NCI-H2107 treated with DMSO at 0.1 percent for 48 hours (cell line): ENCODE results near the gene VPS13D.
A peak's percentile ranks its signal among the peaks of the same experiment; 100 is the strongest.

Source experiments
- DNase-seq: peaks from one replicate; lab custom pipeline; 2025; ENCODE audit not compliant: unreplicated experiment; lab: John Stamatoyannopoulos, UW

VPS13D gene

DNA sequence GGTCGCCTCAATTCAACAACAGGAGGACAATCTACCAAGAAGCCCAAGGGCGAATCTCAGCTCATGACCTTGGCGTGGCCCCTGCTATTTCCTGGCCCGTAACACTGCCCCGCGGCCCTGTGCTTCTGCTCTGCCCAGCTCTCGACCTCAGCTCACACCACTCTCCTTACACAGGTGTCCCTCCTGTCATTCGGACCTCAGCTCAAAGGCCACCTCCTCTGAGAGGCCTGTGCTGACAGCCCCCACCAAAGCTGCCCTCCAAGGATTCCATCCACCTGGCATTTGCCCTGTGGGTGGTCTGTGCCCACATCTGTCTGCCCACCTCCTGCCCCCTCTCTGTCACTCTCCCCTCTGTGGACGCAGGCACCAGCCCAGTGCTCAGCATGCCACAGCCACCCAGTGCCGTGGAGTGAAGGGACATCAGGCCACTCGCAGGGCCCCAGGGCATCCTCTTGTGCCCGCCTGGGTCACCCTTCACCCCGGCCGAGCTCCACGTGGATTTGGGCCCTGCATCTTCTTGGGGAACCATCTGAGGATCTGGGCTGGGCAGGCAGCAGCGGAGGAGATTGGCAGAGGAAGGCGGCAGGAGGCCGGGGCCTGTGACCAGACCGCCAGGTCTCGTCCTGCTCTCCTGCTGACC is 317.9 kb downstream of the VPS13D start:
- DNase-seq: no peak

DNA sequence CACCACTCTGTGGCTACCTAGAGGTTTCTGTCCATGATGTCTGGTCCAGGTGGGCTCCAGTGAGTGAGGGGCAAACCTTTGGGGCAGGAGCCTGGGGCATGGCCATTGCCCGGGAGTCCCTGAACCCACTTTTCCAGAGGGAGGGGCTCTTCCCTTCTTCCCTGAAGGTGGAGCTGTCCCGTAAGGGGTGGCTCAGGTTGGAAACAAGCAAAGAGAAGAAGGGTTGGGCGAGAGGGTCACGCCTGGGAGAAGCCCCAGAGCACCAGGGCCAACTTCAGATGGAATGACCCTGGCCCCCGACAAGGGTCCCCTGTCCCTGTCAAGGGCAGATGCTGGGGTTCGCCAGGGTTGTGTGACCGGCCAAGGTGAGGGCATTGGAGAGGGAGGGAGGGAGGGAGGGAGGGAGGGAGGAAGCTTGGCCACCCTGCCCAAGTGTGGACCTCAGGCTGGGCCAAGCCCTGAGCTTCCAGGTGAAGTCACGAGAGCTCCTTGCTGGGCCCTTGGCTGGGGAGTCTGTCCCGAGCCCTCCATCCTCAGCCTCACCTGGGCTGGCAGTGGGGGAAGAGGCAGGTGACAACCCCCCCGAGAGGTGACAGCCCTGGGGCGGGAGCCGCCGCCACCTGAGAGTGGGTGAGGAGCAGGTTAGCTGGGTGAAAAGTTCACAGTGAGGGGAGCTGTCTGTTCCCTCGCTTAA is 318.6 kb downstream of the VPS13D start:
- no peak for DNase-seq

DNA sequence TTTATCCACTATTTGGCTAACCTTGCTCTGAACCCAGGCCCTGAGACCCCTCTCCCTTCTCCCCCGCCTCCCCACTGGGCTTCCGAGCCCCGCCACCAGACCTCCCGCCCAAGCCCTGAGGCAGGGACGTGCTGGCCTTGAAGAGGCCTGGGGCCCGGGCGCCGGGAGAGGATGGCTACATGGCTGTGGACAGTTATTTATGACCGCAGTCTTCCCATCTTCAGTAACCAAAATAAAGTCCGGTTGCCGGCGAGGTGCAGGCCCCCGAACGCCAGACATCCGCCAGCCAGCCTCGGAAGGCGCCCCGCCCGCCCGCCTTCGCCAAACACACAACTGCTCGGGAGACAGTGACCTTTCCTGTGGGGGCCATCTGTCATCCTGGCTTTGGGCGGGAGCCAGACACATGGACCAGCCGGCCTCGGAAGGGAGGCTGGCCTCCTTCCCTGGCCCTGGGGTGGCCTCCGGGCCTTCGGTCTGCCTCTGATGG is 319.2 kb downstream of the VPS13D start:
- DNase-seq: no peak

DNA sequence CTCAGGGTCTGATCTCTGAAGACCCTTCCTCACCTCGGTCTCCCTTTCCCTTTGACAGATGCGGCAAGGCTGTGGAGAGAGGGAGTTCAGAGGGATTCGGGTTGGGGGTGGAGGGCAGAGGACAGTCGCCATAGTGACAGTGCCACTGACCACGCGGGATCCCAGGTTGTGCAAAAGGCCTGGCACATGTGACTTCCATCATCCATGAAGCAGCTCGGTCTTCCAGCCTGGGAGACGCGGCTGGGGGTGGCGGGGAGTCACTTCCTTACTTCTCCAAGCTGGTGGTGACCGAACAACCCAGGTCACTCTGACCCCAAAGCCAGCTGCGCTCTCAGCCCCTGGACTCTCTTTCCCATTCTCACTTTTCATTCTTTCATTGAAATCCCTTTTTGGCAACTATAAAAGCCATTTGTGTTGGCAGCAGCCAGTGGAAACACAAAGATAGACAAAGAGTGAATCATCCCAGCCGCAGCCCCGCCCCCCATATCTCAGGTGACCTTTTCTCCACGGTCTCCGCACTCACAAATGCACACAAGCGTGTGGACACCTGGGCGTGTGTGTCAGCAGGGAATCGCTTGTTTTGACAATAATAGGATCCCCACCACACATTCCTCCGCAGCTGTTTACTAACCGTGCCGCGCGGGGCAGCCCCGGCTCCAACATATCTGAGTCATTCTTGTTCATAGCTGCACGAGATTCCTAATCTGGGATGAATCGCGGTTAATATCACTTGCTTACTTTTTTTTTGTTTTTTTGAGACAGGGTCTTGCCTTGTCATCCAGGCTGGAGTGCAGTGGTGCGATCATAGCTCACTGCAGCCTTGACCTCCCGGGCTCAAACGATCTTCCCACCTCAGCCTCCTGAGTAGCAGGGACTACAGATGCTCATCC is 319.9 kb downstream of the VPS13D start:
- peak; percentile 7 for DNase-seq

DNA sequence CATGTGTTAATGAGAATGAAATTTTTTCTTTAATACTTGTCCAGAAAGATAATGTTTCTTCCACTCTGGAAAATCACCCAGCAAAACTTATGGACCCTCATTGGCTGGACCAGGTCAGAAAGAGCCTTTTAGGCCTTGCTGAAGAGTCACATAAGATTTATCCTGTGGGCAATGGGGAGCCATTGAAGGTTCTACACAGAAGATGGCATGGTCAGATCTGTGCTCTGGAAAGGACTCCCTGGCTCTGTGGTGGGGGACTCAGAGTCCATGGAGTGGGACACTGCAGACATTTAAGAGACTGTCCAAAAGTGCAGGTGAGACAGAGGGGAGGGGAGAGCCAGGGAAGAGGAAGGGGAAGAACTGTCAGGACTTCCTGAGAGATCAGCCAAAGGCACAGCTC is 321.8 kb downstream of the VPS13D start:
- no peak for DNase-seq

DNA sequence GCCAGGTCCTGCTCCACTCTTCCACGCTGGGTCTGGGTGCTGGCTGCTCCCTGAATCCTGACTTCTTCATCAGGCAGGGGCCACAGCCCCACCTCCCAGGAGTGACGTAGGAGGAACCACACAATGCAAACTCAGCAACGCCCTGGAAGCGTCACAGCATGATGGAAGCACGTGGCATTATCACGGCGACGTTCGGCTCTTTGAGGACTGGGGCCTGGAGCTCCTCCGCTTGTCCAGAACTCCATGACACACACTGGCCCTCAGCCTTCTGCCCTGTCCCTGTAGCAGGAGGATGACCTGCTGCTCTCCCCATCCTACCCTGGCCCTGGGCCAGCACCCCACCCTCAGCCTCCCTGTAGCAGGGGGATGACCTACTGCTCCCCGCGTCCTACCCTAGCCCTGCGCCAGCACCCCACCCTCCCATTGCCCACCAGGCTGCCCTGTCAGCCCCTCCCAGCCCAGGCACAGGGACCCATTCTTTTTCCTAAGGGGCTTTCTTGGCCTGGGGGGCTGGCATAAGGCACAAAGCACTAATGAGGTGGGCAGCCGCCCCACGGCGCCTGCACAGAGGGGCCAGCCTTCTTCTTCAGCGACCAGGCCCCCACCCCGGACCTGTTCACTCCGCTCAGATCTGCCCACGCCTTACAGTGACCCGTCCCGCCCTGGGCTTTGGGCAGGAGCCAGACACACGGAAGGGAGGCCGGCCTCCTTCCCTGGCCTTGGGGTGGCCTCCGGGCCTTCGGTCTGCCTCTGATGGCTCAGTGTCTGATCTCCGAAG is 322.5 kb downstream of the VPS13D start:
- DNase-seq: no peak

DNA sequence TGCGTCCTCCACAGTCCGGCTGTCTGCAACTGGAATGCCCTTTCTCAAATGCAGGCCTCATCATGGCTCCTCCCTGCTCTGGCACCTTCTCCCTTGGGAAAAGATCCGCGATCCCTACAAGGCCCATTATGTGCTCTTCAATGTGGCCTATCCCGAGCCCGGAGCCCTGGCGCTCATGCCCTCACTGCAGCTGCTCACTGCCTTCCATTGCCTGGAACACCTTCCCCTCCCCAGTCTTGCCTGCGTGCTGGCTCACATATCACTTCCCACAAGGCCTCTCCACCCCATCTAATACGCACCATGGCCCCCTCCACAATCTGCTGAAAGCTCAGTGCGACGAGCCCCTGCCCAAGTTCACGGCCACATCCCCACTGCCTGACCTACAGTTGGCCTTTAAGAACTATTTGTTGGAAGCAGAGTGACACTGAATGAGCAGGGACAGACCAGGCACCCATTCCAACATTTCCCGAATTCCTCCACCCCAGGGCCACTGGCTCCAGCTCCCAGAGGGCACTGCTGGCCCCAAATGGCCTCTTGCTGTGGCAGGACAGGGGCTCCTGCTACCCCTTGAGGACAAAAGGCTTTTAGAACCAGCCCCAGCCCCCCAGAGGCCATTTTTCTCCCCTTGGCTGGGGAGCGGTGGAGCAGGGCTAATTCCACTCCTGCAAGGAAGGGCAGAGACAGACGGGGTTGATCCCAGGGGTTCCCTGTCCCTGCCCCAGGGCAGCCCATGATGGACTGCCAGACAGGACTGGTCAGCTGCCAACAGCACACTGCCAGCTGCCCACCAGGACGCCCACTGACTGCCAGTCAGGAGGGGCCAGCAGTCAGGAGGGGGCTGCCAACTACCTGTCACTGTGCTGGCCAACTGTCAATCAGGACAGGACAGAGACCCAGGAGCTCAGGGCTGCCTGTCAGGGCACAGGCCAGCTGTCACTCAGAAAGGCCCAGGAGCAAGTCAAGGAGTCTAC is 323.4 kb downstream of the VPS13D start:
- DNase-seq: no peak

DNA sequence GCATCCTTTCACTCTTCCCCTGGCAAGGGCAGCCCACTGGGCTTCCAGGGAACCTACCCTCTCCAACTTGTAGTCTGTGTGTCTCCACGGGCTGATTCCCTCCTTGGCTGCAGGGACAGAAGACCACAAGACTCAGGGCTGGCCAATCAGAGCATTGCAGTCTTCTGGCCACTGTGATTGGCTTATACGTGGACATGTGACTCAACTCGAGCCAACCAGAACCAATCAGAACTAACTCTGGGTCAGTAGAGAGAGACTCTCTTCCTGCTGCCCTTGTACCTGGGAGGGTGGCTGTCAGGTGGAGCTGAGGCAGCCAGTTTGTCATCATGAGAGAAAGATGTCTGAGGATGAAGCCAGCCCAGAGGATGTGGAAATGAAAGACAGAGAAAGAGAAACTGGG is 324.1 kb downstream of the VPS13D start:
- DNase-seq: no peak

DNA sequence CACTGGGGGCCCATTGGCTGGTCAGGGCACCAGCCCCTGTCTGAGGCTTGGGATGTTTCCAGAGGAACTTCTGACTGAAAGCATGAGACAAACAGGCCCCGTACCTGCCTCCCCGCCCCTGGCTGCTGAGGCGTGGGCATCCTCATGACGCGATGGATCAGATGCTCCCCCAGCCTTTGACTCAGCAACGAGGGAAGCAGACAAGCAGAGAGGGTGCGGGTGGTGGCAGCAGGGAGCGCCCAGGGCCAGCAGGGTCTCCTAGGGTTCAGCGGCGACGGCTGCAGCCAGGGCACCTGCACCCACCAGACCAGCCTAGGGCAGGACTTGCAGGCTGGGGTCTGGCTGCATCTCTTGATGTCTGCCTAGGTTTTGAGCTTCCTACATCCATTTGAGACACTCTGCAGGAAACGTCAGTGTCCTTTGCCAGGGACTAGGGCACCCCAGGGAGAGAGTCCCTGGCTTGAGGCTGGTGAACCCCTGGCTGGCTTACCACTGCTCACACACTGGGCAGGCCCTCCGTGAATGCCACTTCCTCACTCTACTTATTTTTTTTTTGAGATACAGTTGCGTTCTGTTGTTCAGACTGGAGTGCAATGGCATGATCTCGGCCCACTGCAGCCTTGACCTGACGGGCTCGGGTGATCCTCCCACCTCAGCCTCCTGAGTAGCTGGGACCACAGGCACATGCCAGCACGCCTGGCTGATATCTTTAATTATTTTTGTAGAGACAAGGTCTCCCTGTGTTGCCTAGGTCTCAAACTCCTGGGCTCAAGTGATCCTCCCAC is 324.9 kb downstream of the VPS13D start:
- no peak for DNase-seq

DNA sequence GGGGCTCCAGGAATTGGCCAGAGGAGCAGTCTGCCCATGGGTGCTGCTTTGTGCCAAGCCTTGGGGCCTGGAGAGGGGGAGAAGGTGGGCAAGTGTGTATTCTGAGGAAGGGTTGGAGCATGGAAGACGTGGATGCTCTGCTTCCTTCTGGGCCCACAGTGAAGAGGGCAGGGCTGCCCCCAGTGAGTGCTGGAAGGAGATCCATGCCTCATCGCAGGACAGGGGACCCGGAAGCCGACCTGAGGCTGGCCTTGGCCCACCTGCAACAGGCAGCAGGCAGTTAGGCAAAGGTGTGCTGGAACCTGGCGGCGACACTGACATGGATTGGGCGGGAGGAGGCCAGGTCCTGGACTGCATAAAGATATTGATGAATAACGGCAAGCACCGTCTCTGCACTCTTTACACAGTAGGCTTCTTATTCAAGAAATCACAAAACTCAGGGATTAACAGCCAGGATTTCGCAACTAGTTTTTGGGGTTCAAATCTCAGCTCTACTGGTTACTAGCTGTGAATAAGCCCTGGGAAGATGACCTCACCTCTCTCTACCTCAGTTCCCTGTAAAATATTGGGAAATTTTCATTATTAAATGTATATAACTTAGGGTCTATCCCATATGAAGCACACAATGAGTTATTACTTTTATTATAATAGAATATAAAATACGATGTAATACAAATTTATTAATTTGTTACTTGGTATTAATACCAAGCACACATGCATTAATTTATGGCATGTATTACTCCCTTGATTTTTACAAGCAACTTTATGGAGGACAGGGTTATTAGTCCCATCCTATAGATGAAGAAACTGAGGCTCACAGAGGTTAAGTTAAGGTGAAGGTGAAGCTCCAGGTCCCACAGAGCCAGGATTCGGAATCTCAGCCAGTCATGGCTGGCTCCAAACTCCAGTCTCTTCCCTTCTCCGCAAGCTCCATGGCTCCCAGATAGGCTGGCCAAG is 325.9 kb downstream of the VPS13D start:
- no peak for DNase-seq

DNA sequence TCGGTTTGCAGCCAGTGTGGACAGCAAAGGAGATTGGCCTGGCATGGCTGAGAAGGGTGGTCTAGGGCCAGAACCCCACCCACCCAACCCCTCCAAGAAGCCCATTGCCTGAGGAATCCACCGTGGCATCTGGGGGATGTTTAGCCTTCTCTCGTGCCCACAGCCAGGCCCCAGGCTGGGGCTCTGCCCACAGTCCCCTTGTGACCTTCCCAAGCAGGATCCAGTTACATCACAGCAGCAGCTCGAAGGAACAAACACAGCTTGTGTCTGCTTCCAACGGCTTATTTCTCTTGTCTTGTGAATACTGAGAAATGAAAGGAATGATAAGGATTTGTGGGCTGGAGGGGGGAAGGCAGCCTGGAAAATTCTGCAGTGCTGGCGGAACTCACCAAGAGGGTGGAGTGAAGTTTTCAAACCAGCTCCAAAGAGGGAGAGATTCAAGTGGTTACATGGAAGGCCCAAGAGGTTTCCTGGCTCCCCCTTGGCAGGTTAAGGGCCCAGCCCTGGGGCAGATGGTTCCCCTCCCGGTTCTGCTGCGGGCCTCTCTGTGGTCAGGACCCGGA is 326.6 kb downstream of the VPS13D start:
- peak; percentile 4 for DNase-seq

DNA sequence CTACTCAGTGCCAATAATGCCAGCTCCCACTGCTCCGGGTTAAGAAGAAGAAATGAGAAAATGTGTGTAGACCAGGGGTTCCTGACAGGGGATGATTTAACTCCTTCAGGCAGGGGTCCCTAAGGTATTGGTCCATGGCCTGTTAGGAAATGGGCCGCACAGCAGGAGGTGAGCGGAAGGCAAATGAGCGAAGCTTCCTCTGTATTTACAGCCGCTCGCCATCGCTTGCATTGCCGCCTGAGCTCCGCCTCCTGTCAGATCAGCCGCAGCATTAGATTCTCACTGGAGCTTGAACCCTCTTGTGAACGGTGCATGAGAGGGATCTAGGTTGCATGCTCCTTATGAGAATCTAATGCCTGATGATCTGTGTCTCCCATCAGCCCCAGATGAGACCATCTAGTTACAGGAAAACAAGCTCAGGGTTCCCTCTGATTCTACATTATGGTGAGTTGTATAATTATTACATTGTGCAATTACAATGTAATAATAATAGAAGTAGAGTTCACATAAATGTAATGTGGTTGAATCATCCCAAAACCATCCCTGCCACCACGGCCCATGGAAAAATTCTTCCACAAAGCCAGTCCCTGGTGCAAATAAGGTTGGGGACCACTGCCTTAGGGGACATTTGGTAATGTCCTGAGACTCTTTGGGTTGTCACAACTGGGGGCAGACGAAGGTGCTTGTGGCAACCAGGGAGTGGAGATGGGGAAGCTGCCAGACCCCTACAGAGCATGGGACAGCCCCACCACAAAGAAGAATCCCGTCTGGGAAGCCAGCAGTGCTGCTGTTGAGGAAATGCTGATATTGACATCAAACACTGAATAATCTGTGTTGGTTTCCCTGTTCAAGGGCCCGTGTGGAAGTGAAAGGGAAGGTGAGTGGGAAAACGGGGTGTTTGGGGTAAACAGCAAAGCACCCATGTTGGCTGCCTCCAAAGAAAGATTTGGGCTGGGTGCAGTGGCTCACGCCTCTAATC is 327.4 kb downstream of the VPS13D start:
- DNase-seq: no peak

DNA sequence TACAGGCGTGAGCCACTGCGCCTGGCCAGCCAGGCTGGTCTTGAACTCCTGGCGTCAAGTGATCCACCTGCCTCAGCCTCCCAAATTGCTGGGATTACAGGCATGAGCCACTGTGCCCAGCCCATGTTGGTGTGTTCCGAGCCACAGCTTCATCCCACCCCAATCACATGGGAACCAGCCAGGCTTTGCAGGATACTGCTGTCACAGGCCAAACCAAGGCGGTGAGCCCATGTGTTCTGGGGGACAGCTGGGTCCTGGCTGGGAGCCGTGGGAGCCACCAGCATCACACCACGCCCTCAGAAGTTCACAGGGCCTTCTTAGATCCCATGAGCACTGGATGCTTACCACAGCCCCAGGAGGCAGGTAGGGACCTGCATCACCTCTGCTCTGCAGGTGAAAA is 331.3 kb downstream of the VPS13D start:
- no peak for DNase-seq
